ENCODE results near the gene FCN1.
"Not testable (repeated sequence)": the region's sequence is repeated elsewhere in the genome, so short reads cannot be mapped to it uniquely, and the experiment has no call there.

The FCN1 gene

GRCh38 chr9:134917431-134918373, at the start of gene FCN1:
FCN1 (minus strand) TSS chr9:134917912; CDS start chr9:134917871, 41 bp downstream.
- no peak for DNase-seq (ENCODE audit: low read depth in 2 of 3, low spot score in 2 of 3)

- DNase-seq (ENCODE audit: low read depth in 2 of 3, low spot score in 2 of 3), result no peak
These were observed 49.2 kb upstream of the FCN1 start for GRCh38 chr9:134966697-134967546.

- no peak for DNase-seq (ENCODE audit: low read depth in 2 of 3, low spot score in 2 of 3)
These were observed 48.6 kb upstream of the FCN1 start for GRCh38 chr9:134966270-134966669.

- DNase-seq (ENCODE audit: low read depth in 2 of 3, low spot score in 2 of 3), result no peak
These were observed 48.1 kb upstream of the FCN1 start for GRCh38 chr9:134965851-134966250.

- DNase-seq (ENCODE audit: low read depth in 2 of 3, low spot score in 2 of 3), result no peak
These were observed 47.7 kb upstream of the FCN1 start for GRCh38 chr9:134965411-134965810.

GRCh38 chr9:134964271-134965055, 46.8 kb upstream of the FCN1 start:
- no peak for DNase-seq (ENCODE audit: low read depth in 2 of 3, low spot score in 2 of 3)

- DNase-seq (ENCODE audit: low read depth in 2 of 3, low spot score in 2 of 3), result no peak
These were observed 45.8 kb upstream of the FCN1 start for GRCh38 chr9:134963546-134963945.

GRCh38 chr9:134962973-134963364, 45.3 kb upstream of the FCN1 start:
- no peak for DNase-seq (ENCODE audit: low read depth in 2 of 3, low spot score in 2 of 3)

- DNase-seq (ENCODE audit: low read depth in 2 of 3, low spot score in 2 of 3), result no peak
These were observed 44.6 kb upstream of the FCN1 start for GRCh38 chr9:134962065-134962972.

- no peak for DNase-seq (ENCODE audit: low read depth in 2 of 3, low spot score in 2 of 3)
These were observed 43.8 kb upstream of the FCN1 start for GRCh38 chr9:134961331-134962064.

GRCh38 chr9:134960701-134961181, 43.0 kb upstream of the FCN1 start:
- DNase-seq (ENCODE audit: low read depth in 2 of 3, low spot score in 2 of 3), result no peak

GRCh38 chr9:134959971-134960310, 42.2 kb upstream of the FCN1 start:
- DNase-seq (ENCODE audit: low read depth in 2 of 3, low spot score in 2 of 3), result no peak

GRCh38 chr9:134959126-134959970, 41.6 kb upstream of the FCN1 start:
- DNase-seq (ENCODE audit: low read depth in 2 of 3, low spot score in 2 of 3), result no peak

GRCh38 chr9:134957945-134958227, 40.2 kb upstream of the FCN1 start:
- no peak for DNase-seq (ENCODE audit: low read depth in 2 of 3, low spot score in 2 of 3)

- DNase-seq (ENCODE audit: low read depth in 2 of 3, low spot score in 2 of 3), result no peak
These were observed 39.6 kb upstream of the FCN1 start for GRCh38 chr9:134957165-134957944.

- DNase-seq (ENCODE audit: low read depth in 2 of 3, low spot score in 2 of 3), result not testable (repeated sequence)
These were observed 38.7 kb upstream of the FCN1 start for GRCh38 chr9:134956387-134956786.

GRCh38 chr9:134955801-134956200, 38.1 kb upstream of the FCN1 start:
- no peak for DNase-seq (ENCODE audit: low read depth in 2 of 3, low spot score in 2 of 3)

GRCh38 chr9:134955156-134955555, 37.4 kb upstream of the FCN1 start:
- no peak for DNase-seq (ENCODE audit: low read depth in 2 of 3, low spot score in 2 of 3)

Data from activated CD8-positive, alpha-beta memory T cell treated with anti-CD3 and anti-CD28 coated beads for 48 hours (primary cell).